Heart left ventricle (tissue), 16 donors: ENCODE measurements around the gene PCNX4. TPM values are rescaled to one million over a fixed set of nuclear protein-coding genes. Genes with fewer than 3 reads are reported as not detected.

Experiments used
- ATAC-seq, 4 donors: fragments of 200-7000 bp; cut with Tn5 transposase; one replicate each; pipeline ENCODE4 v1.9.1; 2020 to 2022; ENCODE audit warnings: moderate library complexity in 4 of 4, mild to moderate bottlenecking in 3 of 4, moderate number of reproducible peaks in 1 of 4
- DNase-seq, 5 donors: peaks; one replicate each; pipeline ENCODE4 v3.0.0-alpha.2; 2020
- H3K27ac ChIP-seq, 12 donors: fragments of 200-600 bp; sonication (generic) in 4 of 12; one replicate each; pipeline versions ENCODE4 v1.5.0 to v1.8.0; 2016 to 2022; ENCODE audit warnings: mild to moderate bottlenecking in 2 of 12
- H3K27me3 ChIP-seq, 9 donors: fragments of 200-600 bp; sonication (generic) in 2 of 9; one replicate each; pipeline versions ENCODE4 v1.5.1 to v1.8.0; 2016 to 2022; ENCODE audit warnings: mild to moderate bottlenecking in 3 of 9
- H3K36me3 ChIP-seq, 9 donors: fragments of 200-600 bp; sonication (generic) in 2 of 9; one replicate each; pipeline versions ENCODE4 v1.5.0 to v1.8.0; 2018 to 2022; ENCODE audit warnings: mild to moderate bottlenecking in 2 of 9
- H3K4me1 ChIP-seq, 12 donors: fragments of 200-600 bp; sonication (generic) in 4 of 12; one replicate each; pipeline versions ENCODE4 v1.5.0 to v1.8.0; 2016 to 2022; ENCODE audit warnings: mild to moderate bottlenecking in 3 of 12
- H3K4me3 ChIP-seq, 12 donors: fragments of 200-600 bp; sonication (generic) in 4 of 12; one replicate each; pipeline versions ENCODE4 v1.5.0 to v1.8.0; 2017 to 2022; ENCODE audit warnings: mild to moderate bottlenecking in 9 of 12, moderate library complexity in 4 of 12
- H3K9me3 ChIP-seq, 12 donors: fragments of 200-600 bp; sonication (generic) in 4 of 12; one replicate each; pipeline versions ENCODE4 v1.5.0 to v1.8.0; 2016 to 2022; ENCODE audit warnings: mild to moderate bottlenecking in 1 of 12
- POLR2A ChIP-seq, 2 donors: fragments of 450-650 bp; IDR thresholded peaks; one replicate each; pipeline ENCODE4 v1.6.1; 2017; ENCODE audit warnings: antibody characterized with exemption in 2 of 2, mild to moderate bottlenecking in 2 of 2, moderate library complexity in 2 of 2
- WGBS, 4 donors: extraction: QIAGEN DNeasy Blood & Tissue Kit in 2 of 4; methylation state at CpG; one replicate each; pipeline versions ENCODE4 v1.1.5 to v1.1.7; 2013 to 2018; 5-methylcytosine and 5-hydroxymethylcytosine counted together
- intact Hi-C, 10 donors: fragments of 100-400 bp; cut with DNase I; formaldehyde crosslinking; loops; one replicate each; pipeline versions ENCODE4 v1.11.1 to v1.14.2; 2022
- polyA plus RNA-seq, 2 donors: library from polyadenylated mRNA; stranded (reverse); fragments of 200-250 nt; gene quantifications; one replicate each; pipeline ENCODE4 v1.2.3, GENCODE V29; 2013
- total RNA-seq, 9 donors: library from RNA; depleted of rRNA in 2 of 9; stranded (reverse); fragments of >200 nt in 2 of 9; fragmentation: NEBNext Ultra II Directional in 3 of 9; extraction: Animal tissue kit (Norgen Biotek cat#: 25700) in 3 of 9; gene quantifications; one replicate each; pipeline versions ENCODE4 v1.1.0 to v1.2.4, GENCODE V29; 2016 to 2023
- TF ChIP-seq, protein P1 (sequence below), 12 donors: fragments of 200-600 bp; sonication (generic) in 4 of 12; IDR thresholded peaks; one replicate each; pipeline versions ENCODE4 v1.5.0 to v1.8.0; 2018 to 2022; ENCODE audit warnings: antibody characterized with exemption in 12 of 12, mild to moderate bottlenecking in 5 of 12
- donor health status: ischemic (EF 13 %, LVEDD 7.1; RV severe dilation, severe dysfunction).
- donor health status: healthy with polysubstance abuse.
- donor health status: DM: no; HTN: yes; CAD: no.
- donor health status: DM: no; HTN: no; CAD: no.
- donor health status: ischemic (EF 25% LVEDD 6.9; RV normal size, moderate dysfunction).
- donor health status: ischemic (EF 25% LVEDD 5.7; RV mildly dilated, moderate dysfunction).
- donor health status: healthy.
- donor health status: DM: yes; HTN: yes; CAD: no.
- donor health status: ischemic (EF 35%, LVEDD 5.7; RV mildly dilated, moderate dysfunction).
- donor health status: nonischemic (EF 11% LVEDD 7.7; RV severe dilation, severe dysfunction).
- donor health status: DM: yes; HTN: yes; CAD: no.
- donor health status: PGD.
- donor health status: ischemic (EF 29% LVEDD 5.4; RV normal size, mild dysfunction).
- donor health status: nonischemic (EF 23%, LVEDD 6.1; RV moderate dilation, normal function).

The PCNX4 gene
- total and polyA plus RNA-seq, 11 donors, result 19.7 to 56.2 (median 32.4) TPM

DNA sequence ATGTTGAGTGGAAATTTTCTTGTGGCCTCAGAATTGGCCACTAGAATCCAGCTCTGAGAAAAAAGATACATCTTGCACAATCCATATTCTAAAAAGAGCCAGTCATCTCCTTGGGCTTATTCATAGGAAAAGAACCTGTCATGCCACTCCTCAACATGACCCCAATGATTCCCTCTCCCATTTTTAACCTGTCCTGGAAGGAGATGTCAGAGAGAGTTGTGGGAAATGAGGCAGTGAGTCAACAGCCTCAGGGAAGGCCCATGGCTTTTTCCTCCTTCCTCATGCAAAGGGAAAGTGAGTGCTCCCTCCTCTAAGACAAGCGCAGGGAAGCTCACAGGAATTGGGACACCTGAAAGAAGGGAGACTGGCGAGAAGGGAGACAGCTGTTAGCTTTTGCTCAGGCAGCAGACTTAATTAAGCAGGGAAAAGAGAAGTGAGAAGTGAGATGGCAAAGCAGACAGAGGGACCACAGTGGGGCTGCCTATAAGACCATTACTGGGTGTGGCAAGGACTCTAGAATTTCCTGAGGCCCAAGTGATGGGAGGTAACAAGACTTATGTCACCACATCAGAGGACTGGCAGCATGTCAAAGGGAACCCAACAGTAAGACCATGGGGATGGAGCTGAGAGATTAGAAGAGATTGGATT, 83.7 kb downstream of the PCNX4 start:
- DNase-seq (no peak), ATAC-seq (no peak)
- H3K27me3 ChIP-seq, result no peaks in the 10 kb centered on the region
- no peak overlapping the region for H3K27ac ChIP-seq
- TF ChIP-seq, protein P1, sequence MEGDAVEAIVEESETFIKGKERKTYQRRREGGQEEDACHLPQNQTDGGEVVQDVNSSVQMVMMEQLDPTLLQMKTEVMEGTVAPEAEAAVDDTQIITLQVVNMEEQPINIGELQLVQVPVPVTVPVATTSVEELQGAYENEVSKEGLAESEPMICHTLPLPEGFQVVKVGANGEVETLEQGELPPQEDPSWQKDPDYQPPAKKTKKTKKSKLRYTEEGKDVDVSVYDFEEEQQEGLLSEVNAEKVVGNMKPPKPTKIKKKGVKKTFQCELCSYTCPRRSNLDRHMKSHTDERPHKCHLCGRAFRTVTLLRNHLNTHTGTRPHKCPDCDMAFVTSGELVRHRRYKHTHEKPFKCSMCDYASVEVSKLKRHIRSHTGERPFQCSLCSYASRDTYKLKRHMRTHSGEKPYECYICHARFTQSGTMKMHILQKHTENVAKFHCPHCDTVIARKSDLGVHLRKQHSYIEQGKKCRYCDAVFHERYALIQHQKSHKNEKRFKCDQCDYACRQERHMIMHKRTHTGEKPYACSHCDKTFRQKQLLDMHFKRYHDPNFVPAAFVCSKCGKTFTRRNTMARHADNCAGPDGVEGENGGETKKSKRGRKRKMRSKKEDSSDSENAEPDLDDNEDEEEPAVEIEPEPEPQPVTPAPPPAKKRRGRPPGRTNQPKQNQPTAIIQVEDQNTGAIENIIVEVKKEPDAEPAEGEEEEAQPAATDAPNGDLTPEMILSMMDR (IDR thresholded peaks at IDR 0.05), result no peak
- no peak for TF ChIP-seq POLR2A (IDR thresholded peaks at IDR 0.05)
- H3K36me3 ChIP-seq, result no peaks in the 10 kb centered on the region
- intact Hi-C loops, result no loop called here
- 63 to 97% (median 85%) methylated on average over 2 of the region's 2 CpGs for WGBS, 4 donors
- no peak overlapping the region for H3K4me3 ChIP-seq
- peaks cover 0 to 16% (median 2%) of the 10 kb centered on the region in 12 donors for H3K9me3 ChIP-seq
- H3K4me1 ChIP-seq, result peaks cover 0 to 3% (median 0%) of the 10 kb centered on the region in 12 donors

DNA sequence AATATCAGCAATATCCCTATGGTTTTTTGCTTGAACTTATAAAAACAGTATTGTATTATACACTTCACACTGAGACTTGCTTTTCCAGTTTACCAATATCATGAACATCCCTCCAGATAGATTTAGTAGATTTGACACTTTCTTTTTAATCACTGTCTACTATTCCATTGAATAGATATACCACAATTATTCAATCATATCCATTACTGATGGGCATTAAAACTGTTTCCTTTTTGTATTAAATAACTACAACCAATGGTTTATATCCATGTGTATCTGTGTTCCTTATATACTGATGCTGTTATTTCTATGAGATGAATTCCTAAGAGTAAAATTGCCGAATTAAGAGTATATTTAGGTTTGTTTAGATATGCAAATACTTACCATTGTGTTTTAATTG, 86.4 kb downstream of the PCNX4 start:
- TF ChIP-seq POLR2A (IDR thresholded peaks at IDR 0.05), result no peak
- TF ChIP-seq, protein P1 (IDR thresholded peaks at IDR 0.05), result no peak
- intact Hi-C loops, result no loop called here
- Histone ChIP-seq H3K27ac (no peak overlapping the region), H3K4me1 (peaks cover 0 to 3% (median 0%) of the 10 kb centered on the region in 12 donors), H3K36me3 (no peaks in the 10 kb centered on the region), H3K9me3 (peaks cover 0 to 20% (median 2%) of the 10 kb centered on the region in 12 donors), H3K4me3 (no peak overlapping the region), H3K27me3 (no peaks in the 10 kb centered on the region)
- no peak for ATAC-seq
- WGBS, 4 donors, result 86 to 96% (median 93%) methylated on average over 1 of the region's 1 CpG
- DNase-seq, result no peak

DNA sequence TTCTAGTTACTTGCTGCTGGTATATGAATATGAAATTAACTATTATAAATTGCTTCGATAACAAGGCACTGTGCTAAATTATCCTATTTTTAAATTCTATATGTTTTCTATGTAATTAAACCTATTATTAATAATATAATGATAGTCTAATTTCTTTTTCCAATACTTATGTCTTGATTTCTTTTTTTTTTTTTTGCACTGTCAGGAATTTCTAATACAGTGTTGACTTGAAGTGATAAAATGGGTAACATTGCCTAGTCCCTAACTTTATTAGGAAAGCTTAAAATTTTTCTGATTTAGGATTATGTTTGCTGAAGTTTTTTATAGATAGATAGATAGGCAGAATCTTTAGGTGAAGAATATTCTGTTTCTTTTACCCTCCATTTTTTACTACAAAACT, 87.1 kb downstream of the PCNX4 start:
- no peak overlapping the region for H3K27ac ChIP-seq
- no peak for ATAC-seq
- intact Hi-C loops, result no loop called here
- no peaks in the 10 kb centered on the region for H3K27me3 ChIP-seq
- no peak overlapping the region for H3K4me3 ChIP-seq
- WGBS, 4 donors, result 93 to 99% (median 96%) methylated on average over 1 of the region's 1 CpG
- H3K36me3 ChIP-seq, result no peaks in the 10 kb centered on the region
- no peak for DNase-seq
- TF ChIP-seq, protein P1 (IDR thresholded peaks at IDR 0.05), result no peak
- TF ChIP-seq POLR2A (IDR thresholded peaks at IDR 0.05), result no peak
- H3K9me3 ChIP-seq, result peaks cover 0 to 20% (median 2%) of the 10 kb centered on the region in 12 donors
- peaks cover 0 to 7% (median 0%) of the 10 kb centered on the region in 12 donors for H3K4me1 ChIP-seq

DNA sequence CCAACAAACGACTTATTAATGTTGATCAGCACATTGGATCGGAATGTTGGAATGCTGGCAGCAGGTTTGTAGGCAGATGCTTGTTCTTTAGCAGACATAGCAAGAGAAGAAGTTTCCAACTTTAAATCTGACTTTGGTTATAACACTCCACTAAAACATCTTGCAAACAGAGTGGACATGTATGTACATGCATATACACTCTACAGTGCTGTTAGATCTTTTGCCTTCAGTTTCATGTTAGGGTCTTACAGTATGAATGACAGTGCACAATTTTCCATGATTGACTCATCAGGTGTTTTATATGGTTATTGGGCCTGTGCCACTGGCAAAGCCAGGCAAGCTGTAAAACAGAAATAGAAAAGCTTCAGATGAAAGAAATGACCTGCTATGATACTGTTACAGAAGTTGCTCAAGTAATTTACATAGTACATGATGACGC, 87.7 kb downstream of the PCNX4 start:
- DNase-seq (no peak), ATAC-seq (peak in 1 of 4 donors; percentile 42)
- no peaks in the 10 kb centered on the region for H3K36me3 ChIP-seq
- H3K9me3 ChIP-seq, result peaks cover 0 to 20% (median 2%) of the 10 kb centered on the region in 12 donors
- H3K27me3 ChIP-seq, result no peaks in the 10 kb centered on the region
- peaks cover 0 to 9% (median 0%) of the 10 kb centered on the region in 12 donors for H3K4me1 ChIP-seq
- WGBS, 4 donors, result 60 to 83% (median 67%) methylated on average over 3 of the region's 3 CpGs
- H3K4me3 ChIP-seq, result no peak overlapping the region
- intact Hi-C loops, result no loop called here
- TF ChIP-seq, protein P1 (IDR thresholded peaks at IDR 0.05), result no peak
- TF ChIP-seq POLR2A (IDR thresholded peaks at IDR 0.05), result no peak
- peak overlapping the region in 1 of 12 donors; percentile 28 for H3K27ac ChIP-seq
